ENCODE results near the gene SMAD1. TPM values are rescaled to one million over a fixed set of nuclear protein-coding genes. Genes with fewer than 3 reads are reported as not detected.

Gene SMAD1
- total RNA-seq, 2 experiments from 2014 or later: 0.67 to 0.92 TPM

DNA sequence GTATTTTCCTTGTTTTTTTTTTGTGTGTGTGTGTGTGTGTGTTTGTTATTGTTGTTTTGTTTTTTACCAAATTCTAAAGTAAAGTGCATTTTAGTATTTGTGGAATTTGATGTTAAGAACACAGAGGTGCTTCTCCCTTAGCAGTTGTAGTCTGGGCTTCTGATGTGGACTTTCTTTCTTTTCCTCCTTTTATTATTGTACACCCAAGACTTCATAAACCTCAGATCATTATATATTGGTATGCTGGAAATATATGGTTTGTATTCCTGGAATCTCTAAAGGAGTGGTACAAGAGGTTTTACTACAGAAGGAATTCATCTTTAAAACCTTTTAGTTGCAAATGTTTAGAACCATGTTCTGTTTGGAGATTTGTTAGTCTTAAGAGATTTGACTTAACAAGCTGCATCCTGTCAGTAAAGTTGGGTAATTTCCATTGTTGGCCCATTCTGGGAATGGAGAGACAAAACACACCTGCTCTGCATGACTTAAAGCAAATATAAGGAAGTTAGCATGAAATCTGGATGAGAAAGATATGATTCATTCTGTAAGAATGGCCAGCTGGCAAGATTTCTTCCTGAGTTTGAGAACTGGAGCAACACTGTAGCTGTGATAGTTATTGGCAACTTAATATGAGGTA, 64.0 kb downstream of the SMAD1 start:
- CTCF ChIA-PET: interaction anchor here (2.0 kb wide), 1 partner anchor 12 kb away, joined by 4 read pairs; no protein-coding TSS in a partner anchor
- no peak overlapping the region for H3K4me3 Mint-ChIP-seq
- TF ChIP-seq, protein P1, sequence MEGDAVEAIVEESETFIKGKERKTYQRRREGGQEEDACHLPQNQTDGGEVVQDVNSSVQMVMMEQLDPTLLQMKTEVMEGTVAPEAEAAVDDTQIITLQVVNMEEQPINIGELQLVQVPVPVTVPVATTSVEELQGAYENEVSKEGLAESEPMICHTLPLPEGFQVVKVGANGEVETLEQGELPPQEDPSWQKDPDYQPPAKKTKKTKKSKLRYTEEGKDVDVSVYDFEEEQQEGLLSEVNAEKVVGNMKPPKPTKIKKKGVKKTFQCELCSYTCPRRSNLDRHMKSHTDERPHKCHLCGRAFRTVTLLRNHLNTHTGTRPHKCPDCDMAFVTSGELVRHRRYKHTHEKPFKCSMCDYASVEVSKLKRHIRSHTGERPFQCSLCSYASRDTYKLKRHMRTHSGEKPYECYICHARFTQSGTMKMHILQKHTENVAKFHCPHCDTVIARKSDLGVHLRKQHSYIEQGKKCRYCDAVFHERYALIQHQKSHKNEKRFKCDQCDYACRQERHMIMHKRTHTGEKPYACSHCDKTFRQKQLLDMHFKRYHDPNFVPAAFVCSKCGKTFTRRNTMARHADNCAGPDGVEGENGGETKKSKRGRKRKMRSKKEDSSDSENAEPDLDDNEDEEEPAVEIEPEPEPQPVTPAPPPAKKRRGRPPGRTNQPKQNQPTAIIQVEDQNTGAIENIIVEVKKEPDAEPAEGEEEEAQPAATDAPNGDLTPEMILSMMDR (IDR thresholded peaks at IDR 0.05): no peak

DNA sequence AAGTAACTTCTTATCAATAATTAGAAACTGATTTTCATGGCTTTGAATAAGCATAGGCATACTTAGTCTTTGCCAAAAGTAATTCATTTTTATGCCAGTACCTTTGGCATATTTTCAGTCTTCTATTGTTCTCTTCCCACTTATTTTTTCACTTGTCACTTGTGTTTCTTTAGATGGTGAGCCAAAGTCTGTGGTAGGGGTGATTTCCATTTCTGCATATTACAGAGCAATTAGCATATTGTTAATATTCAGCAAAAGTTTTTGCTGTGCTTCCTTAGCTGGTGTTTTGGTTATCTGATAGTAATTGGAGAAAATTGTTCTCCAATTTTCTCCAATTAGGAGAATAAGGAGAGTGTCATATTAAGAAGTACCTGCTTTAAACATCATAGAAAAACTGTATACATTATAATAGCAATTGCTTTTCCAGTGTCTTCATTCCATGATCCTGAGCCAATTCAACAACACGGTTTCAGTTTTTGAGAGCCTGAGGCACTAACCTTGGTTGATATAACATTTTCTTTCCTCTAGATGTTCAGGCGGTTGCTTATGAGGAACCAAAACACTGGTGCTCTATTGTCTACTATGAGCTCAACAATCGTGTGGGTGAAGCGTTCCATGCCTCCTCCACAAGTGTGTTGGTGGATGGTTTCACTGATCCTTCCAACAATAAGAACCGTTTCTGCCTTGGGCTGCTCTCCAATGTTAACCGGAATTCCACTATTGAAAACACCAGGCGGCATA, 64.7 kb downstream of the SMAD1 start:
- TF ChIP-seq, protein P1 (IDR thresholded peaks at IDR 0.05): no peak
- POLR2A ChIA-PET: no interaction called here
- Mint-ChIP-seq H3K4me1 (ENCODE audit: low read depth) (no peaks in the 10 kb centered on the region), H3K27me3 (peaks cover 3% of the 10 kb centered on the region), H3K9me3 (no peaks in the 10 kb centered on the region), H3K27ac (no peak overlapping the region), H3K36me3 (ENCODE audit: low read depth) (no peaks in the 10 kb centered on the region), H3K4me3 (no peak overlapping the region)
- intact Hi-C loops (cut with micrococcal nuclease): no loop called here
- CTCF ChIA-PET: interaction anchor here (2.0 kb wide), 1 partner anchor 11 kb away, joined by 4 read pairs; no protein-coding TSS in a partner anchor
- no peak for ATAC-seq
- no peak for DNase-seq

More for the DNA sequence above, 64.0 kb downstream of the SMAD1 start:
- Mint-ChIP-seq H3K9me3 (no peaks in the 10 kb centered on the region), H3K27me3 (peaks cover 3% of the 10 kb centered on the region), H3K4me1 (ENCODE audit: low read depth) (no peaks in the 10 kb centered on the region), H3K27ac (no peak overlapping the region), H3K36me3 (ENCODE audit: low read depth) (no peaks in the 10 kb centered on the region)
- ATAC-seq (no peak), DNase-seq (no peak)
- POLR2A ChIA-PET: no interaction called here
- intact Hi-C loops (cut with micrococcal nuclease): no loop called here

DNA sequence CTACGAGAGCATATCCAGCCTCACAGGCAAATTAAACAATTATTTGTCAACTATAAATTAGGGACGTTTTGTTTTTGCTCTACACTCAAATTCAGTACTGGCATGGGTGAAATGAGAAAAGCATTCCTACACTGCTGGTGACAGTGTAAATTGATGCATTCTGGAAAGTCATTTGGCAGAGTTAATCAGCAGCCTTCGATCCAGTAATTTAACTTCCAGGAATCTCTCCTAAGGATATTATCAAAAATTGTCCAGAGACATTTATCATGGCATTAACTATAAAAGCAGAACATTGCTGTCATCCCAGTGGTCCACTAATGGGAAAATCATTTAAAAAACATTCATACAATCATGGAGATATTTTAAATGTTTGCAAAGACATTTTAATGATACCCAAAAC, 70.0 kb downstream of the SMAD1 start:
- no peak overlapping the region for H3K27ac Mint-ChIP-seq
- ChIA-PET POLR2A (interaction anchor here (0.6 kb wide), 1 partner anchor 87 kb away, joined by 3 read pairs; no protein-coding TSS in a partner anchor), CTCF (interaction anchor here (1.1 kb wide), 1 partner anchor 9 kb away, joined by 3 read pairs; no protein-coding TSS in a partner anchor)
- intact Hi-C loops (cut with micrococcal nuclease): no loop called here
- no peaks in the 10 kb centered on the region for H3K9me3 Mint-ChIP-seq
- H3K4me3 Mint-ChIP-seq: no peak overlapping the region
- H3K27me3 Mint-ChIP-seq: no peaks in the 10 kb centered on the region
- H3K36me3 Mint-ChIP-seq (ENCODE audit: low read depth): no peaks in the 10 kb centered on the region
- ATAC-seq (no peak), DNase-seq (no peak)
- TF ChIP-seq, protein P1 (IDR thresholded peaks at IDR 0.05): no peak
- H3K4me1 Mint-ChIP-seq (ENCODE audit: low read depth): peaks cover 4% of the 10 kb centered on the region

DNA sequence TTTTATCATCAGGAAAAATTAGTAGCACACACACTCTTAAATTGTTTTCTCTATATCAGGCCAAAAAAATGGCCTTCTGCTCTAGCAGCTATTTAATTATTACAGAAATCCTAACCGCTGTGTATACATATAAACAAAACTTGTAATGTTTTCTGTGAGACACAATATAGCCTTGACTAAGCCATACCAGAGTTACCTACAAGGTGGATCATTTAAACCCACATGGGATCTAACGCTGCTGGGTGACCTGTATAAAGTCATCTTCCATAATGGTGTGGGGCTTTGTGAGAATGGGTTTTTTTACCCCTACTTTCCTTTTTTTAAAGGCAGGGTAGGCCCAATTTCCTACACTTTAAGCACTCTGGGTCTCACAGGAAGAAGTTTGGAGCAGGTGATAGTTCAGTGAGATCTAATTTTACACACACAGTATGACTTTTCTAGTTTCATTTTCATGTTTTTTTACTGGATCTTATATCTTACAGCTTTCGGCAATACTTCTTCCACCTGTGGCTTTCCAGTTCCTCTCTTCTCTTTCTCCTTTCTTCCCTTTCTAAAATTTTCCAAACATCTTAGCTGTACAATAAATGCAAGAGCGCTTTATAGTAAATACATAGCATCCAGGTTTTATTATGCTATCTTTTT, 70.6 kb downstream of the SMAD1 start:
- ATAC-seq: no peak
- TF ChIP-seq, protein P1 (IDR thresholded peaks at IDR 0.05): no peak
- H3K27ac Mint-ChIP-seq: no peak overlapping the region

More for the DNA sequence above, 70.6 kb downstream of the SMAD1 start:
- intact Hi-C loops (cut with micrococcal nuclease): no loop called here
- Mint-ChIP-seq H3K9me3 (no peaks in the 10 kb centered on the region), H3K4me1 (ENCODE audit: low read depth) (peaks cover 4% of the 10 kb centered on the region), H3K4me3 (no peak overlapping the region), H3K27me3 (no peaks in the 10 kb centered on the region), H3K36me3 (ENCODE audit: low read depth) (no peaks in the 10 kb centered on the region)
- ChIA-PET CTCF (interaction anchor here (1.1 kb wide), 2 partner anchors 10 to 11 kb away, joined by 3 read pairs; no protein-coding TSS in a partner anchor), POLR2A (no interaction called here)
- DNase-seq: no peak

Data from activated CD8-positive, alpha-beta T cell treated with anti-CD3 and anti-CD28 coated beads for 36 hours (primary cell).